GM11168 (cell line): ENCODE results near the gene TULP4.

ENCODE experiments used
- in situ Hi-C: fragments of 300-500 bp; cut with MboI; formaldehyde crosslinking; loops from one replicate; pipeline ENCODE4 v1.12.0; 2022; ENCODE audit warnings: low sequenced_read_pairs; ENCODE audit not compliant: unreplicated experiment

Gene TULP4

GRCh38 chr6:158488065-158488464 is 175.8 kb downstream of the TULP4 start:
- in situ Hi-C loops: no loop called here

GRCh38 chr6:158489441-158489840 is 177.2 kb downstream of the TULP4 start:
- in situ Hi-C loops: no loop called here

- in situ Hi-C loops: no loop called here
Measured at GRCh38 chr6:158492881-158493280, 180.6 kb downstream of the TULP4 start.

GRCh38 chr6:158496700-158497099 is 184.4 kb downstream of the TULP4 start:
- in situ Hi-C loops: no loop called here

GRCh38 chr6:158497620-158498019 is 185.4 kb downstream of the TULP4 start:
- in situ Hi-C loops: no loop called here

GRCh38 chr6:158498362-158498761 is 186.1 kb downstream of the TULP4 start:
- in situ Hi-C loops: no loop called here

GRCh38 chr6:158499601-158500000 is 187.3 kb downstream of the TULP4 start:
- in situ Hi-C loops: no loop called here

- in situ Hi-C loops: no loop called here
Measured at GRCh38 chr6:158500016-158500735, 187.9 kb downstream of the TULP4 start.

- in situ Hi-C loops: no loop called here
Measured at GRCh38 chr6:158501360-158502262, 189.3 kb downstream of the TULP4 start.

GRCh38 chr6:158502263-158502950 is 190.1 kb downstream of the TULP4 start:
- in situ Hi-C loops: no loop called here

GRCh38 chr6:158503222-158503621 is 191.0 kb downstream of the TULP4 start:
- in situ Hi-C loops: no loop called here

GRCh38 chr6:158503846-158504245 is 191.6 kb downstream of the TULP4 start:
- in situ Hi-C loops: no loop called here

GRCh38 chr6:158505194-158505593 is 192.9 kb downstream of the TULP4 start:
- in situ Hi-C loops: no loop called here

GRCh38 chr6:158506601-158507000 is 194.3 kb downstream of the TULP4 start:
- in situ Hi-C loops: no loop called here

- in situ Hi-C loops: no loop called here
Measured at GRCh38 chr6:158507174-158507573, 194.9 kb downstream of the TULP4 start.

- in situ Hi-C loops: no loop called here
Measured at GRCh38 chr6:158508450-158508849, 196.2 kb downstream of the TULP4 start.

- in situ Hi-C loops: no loop called here
Measured at GRCh38 chr6:158509465-158509864, 197.2 kb downstream of the TULP4 start.

GRCh38 chr6:158512809-158513208 is 200.5 kb downstream of the TULP4 start:
- in situ Hi-C loops: no loop called here

GRCh38 chr6:158514176-158514575 is 201.9 kb downstream of the TULP4 start:
- in situ Hi-C loops: no loop called here

GRCh38 chr6:158514991-158515390 is 202.7 kb downstream of the TULP4 start:
- in situ Hi-C loops: loop anchor here (5.0 kb wide), 1 partner anchor 288 kb away; no protein-coding TSS in a partner anchor

- in situ Hi-C loops: loop anchor here (5.0 kb wide), 1 partner anchor 289 kb away; no protein-coding TSS in a partner anchor
Measured at GRCh38 chr6:158516098-158516497, 203.8 kb downstream of the TULP4 start.
